Activated CD8-positive, alpha-beta memory T cell treated with anti-CD3 and anti-CD28 coated beads, Interleukin-2, amount 50 U/mL, for 1 hour (primary cell): ENCODE data around the gene GBA2.
A peak's percentile ranks its signal among the peaks of the same experiment; 100 is the strongest.

Experiments
- DNase-seq: peaks from one replicate; pipeline ENCODE4 v3.0.0-alpha.2; 2020; ENCODE audit errors: extremely low read depth

GBA2 gene

GRCh38 chr9:35748858-35749514, at the start of gene GBA2, which contains the start of gene RGP1:
GBA2 (minus strand) TSS chr9:35749228; CDS start chr9:35748704, 524 bp downstream.
RGP1 (plus strand) TSS chr9:35749287; CDS start chr9:35749756, 469 bp downstream.
- no peak for DNase-seq

- DNase-seq = no peak
These were observed 48.5 kb upstream of the GBA2 start for GRCh38 chr9:35797311-35798109.

GRCh38 chr9:35795695-35796094, 46.7 kb upstream of the GBA2 start:
- DNase-seq = no peak

- DNase-seq = no peak
These were observed 44.4 kb upstream of the GBA2 start for GRCh38 chr9:35793461-35793860.

- DNase-seq = no peak
These were observed 43.8 kb upstream of the GBA2 start for GRCh38 chr9:35792826-35793225.

- no peak for DNase-seq
These were observed 43.2 kb upstream of the GBA2 start for GRCh38 chr9:35792024-35792813.

- DNase-seq = no peak
These were observed 42.4 kb upstream of the GBA2 start, which contains the start of gene NPR2 for GRCh38 chr9:35791297-35791921. NPR2 (plus strand) TSS chr9:35791591; CDS start chr9:35792409, 818 bp downstream.

GRCh38 chr9:35790385-35791296, 41.6 kb upstream of the GBA2 start:
- DNase-seq = peak; percentile 37

- DNase-seq = no peak
These were observed 41.0 kb upstream of the GBA2 start for GRCh38 chr9:35790025-35790384.

GRCh38 chr9:35789541-35789940, 40.5 kb upstream of the GBA2 start:
- DNase-seq = no peak

GRCh38 chr9:35783418-35783817, 34.4 kb upstream of the GBA2 start:
- no peak for DNase-seq

- no peak for DNase-seq
These were observed 32.0 kb upstream of the GBA2 start for GRCh38 chr9:35781066-35781465.

- no peak for DNase-seq
These were observed 29.5 kb upstream of the GBA2 start for GRCh38 chr9:35778496-35778895.

- no peak for DNase-seq
These were observed 27.0 kb upstream of the GBA2 start for GRCh38 chr9:35776018-35776417.

GRCh38 chr9:35774907-35775635, 26.0 kb upstream of the GBA2 start:
- no peak for DNase-seq

- no peak for DNase-seq
These were observed 22.9 kb upstream of the GBA2 start for GRCh38 chr9:35771943-35772342.

- no peak for DNase-seq
These were observed 22.5 kb upstream of the GBA2 start for GRCh38 chr9:35771534-35771933.

- no peak for DNase-seq
These were observed 22.0 kb upstream of the GBA2 start for GRCh38 chr9:35771075-35771433.

GRCh38 chr9:35769763-35770162, 20.7 kb upstream of the GBA2 start:
- no peak for DNase-seq

GRCh38 chr9:35767458-35767857, 18.4 kb upstream of the GBA2 start:
- no peak for DNase-seq
